Measurements from ENCODE around the gene MET. TPM values are rescaled to one million over a fixed set of nuclear protein-coding genes. Genes with fewer than 3 reads are reported as not detected.

MET gene
- total and polyA plus RNA-seq, 4 donors: 10.2 to 41.9 (median 25.4) TPM

- TF ChIP-seq REST (IDR thresholded peaks at IDR 0.05) (no peak), MAX (IDR thresholded peaks at IDR 0.05) (peak; percentile 78), NR2F2 (IDR thresholded peaks at IDR 0.05) (no peak), HNF4G (IDR thresholded peaks at IDR 0.05) (no peak), FOXA2 (IDR thresholded peaks at IDR 0.05) (peak; percentile 71)
Measured at GRCh38 chr7:116736927-116737715, 65.1 kb downstream of the MET start (continued).

GRCh38 chr7:116738378-116738777 is 66.4 kb downstream of the MET start:
- no peak for TF ChIP-seq GABPA (IDR thresholded peaks at IDR 0.05 in 1 of 2, conservative IDR thresholded peaks at IDR 0.05 in 1 of 2)
- TF ChIP-seq CTCF (IDR thresholded peaks at IDR 0.05; ENCODE audit: low read depth, low read length, missing input control): no peak
- no peak for TF ChIP-seq TAF1 (conservative IDR thresholded peaks at IDR 0.05)
- no peak for TF ChIP-seq JUND (IDR thresholded peaks at IDR 0.05)
- no peak for TF ChIP-seq HNF4G (IDR thresholded peaks at IDR 0.05)
- no peak for TF ChIP-seq ATF3 (IDR thresholded peaks at IDR 0.05)
- no peak for DNase-seq (ENCODE audit: low spot score)
- WGBS: 33% methylated on average over 1 of the region's 1 CpG
- Histone ChIP-seq H3K9me3 (ENCODE audit: control insufficient read depth in 4 of 4, low read length in 3 of 4) (no peaks in the 10 kb centered on the region), H3K36me3 (ENCODE audit: control insufficient read depth in 4 of 4, insufficient read depth in 3 of 4, low read depth in 1 of 4, low read length in 3 of 4) (peaks cover 0 to 6% (median 0%) of the 10 kb centered on the region in 4 donors), H3K4me1 (ENCODE audit: control insufficient read depth in 4 of 4, insufficient read depth in 4 of 4, low read length in 3 of 4) (peaks cover 9 to 71% (median 50%) of the 10 kb centered on the region in 4 donors), H3K27me3 (ENCODE audit: control insufficient read depth in 4 of 4, insufficient read depth in 4 of 4, low read length in 3 of 4) (no peaks in the 10 kb centered on the region), H3K9ac (ENCODE audit: low read depth in 1 of 2, low read length in 2 of 2) (no peak overlapping the region), H3K4me3 (ENCODE audit: low read depth in 1 of 3, low read length in 3 of 3) (no peak overlapping the region), H3K27ac (ENCODE audit: low read depth in 1 of 2, low read length in 2 of 2) (peak overlapping the region; percentile 35 to 78)

GRCh38 chr7:116739307-116739706 is 67.3 kb downstream of the MET start:
- peaks cover 13 to 72% (median 53%) of the 10 kb centered on the region in 4 donors for H3K4me1 ChIP-seq (ENCODE audit: control insufficient read depth in 4 of 4, insufficient read depth in 4 of 4, low read length in 3 of 4)
- WGBS: 95% methylated on average over 2 of the region's 2 CpGs
- H3K4me3 ChIP-seq (ENCODE audit: low read depth in 1 of 3, low read length in 3 of 3): no peak overlapping the region
- no peaks in the 10 kb centered on the region for H3K27me3 ChIP-seq (ENCODE audit: control insufficient read depth in 4 of 4, insufficient read depth in 4 of 4, low read length in 3 of 4)
- H3K27ac ChIP-seq (ENCODE audit: low read depth in 1 of 2, low read length in 2 of 2): no peak overlapping the region
- no peak overlapping the region for H3K9ac ChIP-seq (ENCODE audit: low read depth in 1 of 2, low read length in 2 of 2)
- TF ChIP-seq NR2F2 (IDR thresholded peaks at IDR 0.05): no peak
- no peak for TF ChIP-seq RAD21 (IDR thresholded peaks at IDR 0.05)
- no peaks in the 10 kb centered on the region for H3K9me3 ChIP-seq (ENCODE audit: control insufficient read depth in 4 of 4, low read length in 3 of 4)
- H3K36me3 ChIP-seq (ENCODE audit: control insufficient read depth in 4 of 4, insufficient read depth in 3 of 4, low read depth in 1 of 4, low read length in 3 of 4): peaks cover 0 to 6% (median 0%) of the 10 kb centered on the region in 4 donors
- no peak for DNase-seq (ENCODE audit: low spot score)
